GM19467 (cell line): ENCODE data around the gene UBA6.
A peak's percentile ranks its signal among the peaks of the same experiment; 100 is the strongest.
"Not testable (repeated sequence)": the region's sequence is repeated elsewhere in the genome, so short reads cannot be mapped to it uniquely, and the experiment has no call there.

Source experiments
- ATAC-seq: cut with Tn5 transposase; IDR thresholded peaks from one replicate; pipeline ENCODE4 v1.9.1; 2021; ENCODE audit warnings: mild to moderate bottlenecking, moderate library complexity; ENCODE audit not compliant: unreplicated experiment

Gene UBA6

DNA sequence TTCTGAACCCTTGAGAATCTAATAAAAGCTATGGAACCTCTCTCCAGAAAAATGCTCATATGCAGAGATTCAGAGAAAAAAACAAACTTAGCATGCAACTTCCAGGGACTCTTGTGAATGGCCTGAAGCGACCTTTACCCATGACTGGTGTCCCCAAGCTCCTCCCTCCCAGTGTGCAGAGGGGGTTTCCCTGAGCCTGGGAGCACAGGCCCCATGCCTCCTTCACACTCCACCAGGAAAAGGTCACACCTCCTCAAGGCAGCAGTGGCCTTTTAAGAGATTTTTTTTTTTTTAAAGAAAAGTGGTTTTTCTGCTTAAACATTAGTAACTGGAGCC, 13.3 kb upstream of the UBA6 start:
- no peak for ATAC-seq

DNA sequence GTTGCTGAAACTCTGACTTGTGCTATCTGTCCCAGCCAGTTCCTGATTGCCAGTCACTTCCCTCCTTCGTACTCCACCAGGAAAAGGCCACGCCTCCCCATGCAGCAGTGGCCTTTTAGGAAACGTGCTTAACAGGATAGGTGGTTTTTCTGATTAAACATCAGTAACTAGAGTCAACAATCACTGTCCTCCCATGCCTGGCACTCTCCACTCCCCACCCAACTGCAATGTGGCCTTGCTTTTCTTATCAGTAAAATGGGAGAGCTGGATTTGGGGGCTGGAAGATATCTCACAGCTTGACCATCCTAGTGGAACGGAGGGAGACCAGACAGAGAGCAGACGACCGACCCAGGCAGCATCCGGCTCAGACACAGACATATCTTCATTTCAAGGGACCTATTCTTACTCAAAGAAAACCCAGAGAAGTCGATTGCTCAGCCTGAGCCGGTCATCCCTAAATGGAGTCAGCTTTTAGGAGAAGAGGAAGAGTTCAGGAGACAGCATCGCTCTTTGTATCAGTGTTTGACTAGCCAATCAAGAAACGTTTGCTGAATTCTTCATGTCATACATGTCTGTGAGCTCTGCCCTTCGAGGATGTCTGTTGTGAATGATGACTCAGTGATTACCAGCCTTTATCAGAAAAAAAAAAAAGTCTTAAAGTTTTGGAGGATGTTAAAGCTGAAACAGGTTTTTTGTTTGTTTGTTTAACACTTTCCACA, 12.7 kb upstream of the UBA6 start:
- no peak for ATAC-seq

DNA sequence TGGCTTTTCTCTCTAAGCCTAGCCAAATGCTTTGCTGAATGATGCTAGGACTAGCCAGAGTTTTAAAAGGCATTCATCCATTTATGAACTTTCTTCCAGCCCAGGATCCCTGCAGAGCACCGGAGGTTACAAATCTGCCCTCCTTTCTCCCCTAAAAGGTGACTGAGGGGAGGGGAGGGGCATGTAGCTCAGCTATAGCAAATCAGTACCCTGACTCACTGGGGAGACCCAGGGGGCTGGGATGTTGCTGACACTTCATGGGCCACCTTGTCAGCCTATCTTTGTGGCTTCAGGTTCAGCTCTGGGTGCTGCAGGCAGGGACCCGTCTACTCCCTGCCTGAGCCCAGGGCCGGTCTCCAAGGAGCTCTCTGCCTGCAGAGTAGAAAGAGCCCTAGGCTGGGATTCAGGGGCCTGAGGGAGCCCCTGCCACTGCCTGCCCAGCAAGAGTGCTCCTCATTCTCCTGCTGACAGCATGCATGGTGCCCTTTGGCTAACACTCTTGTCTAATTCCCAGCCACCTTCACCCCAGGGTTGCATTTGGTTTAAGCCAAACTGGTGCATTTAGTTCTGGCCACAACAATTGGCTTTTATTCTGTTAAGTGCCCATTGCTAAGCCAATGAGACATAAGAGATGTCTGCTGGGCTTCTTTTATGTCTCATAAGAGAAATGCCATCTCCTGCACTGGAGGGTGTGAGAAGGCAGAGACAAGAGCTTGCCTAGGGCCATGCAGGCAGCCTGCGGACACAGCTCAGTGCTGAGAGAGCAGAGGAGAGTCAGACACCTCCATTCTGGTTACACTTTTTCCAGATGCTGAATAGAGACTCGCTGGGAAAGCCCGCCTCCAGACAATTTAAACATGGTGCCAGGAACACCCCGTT, 11.9 kb upstream of the UBA6 start:
- no peak for ATAC-seq

DNA sequence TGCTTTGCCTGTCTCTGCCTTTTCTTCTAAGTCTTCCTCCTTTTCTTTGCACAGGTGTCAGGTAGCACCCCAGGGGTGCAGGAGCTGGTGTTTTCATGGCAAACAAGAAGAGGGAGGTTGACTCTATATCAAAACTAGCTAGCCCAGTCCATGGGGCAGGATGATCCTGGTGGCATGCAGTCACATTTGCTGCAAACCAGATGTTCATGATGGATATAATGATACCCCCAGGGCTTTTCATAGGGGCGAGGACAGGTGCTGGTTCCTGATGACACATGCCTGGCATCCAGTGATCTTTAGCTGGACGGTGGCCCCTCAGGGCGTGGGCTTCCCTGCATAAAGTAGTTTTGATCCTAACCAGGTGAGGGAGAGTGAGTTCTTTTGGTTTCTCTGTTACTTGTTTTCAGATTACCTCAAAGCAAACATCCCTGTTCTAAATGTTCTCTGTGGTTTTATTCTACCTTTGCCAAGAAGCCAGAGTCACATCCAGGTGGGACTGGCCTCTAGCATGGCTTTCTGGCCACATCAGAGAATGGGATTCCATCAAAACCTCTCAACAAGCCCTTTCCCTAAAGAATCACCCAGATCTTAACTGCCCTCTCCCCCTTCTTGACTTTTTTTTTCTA, 11.2 kb upstream of the UBA6 start:
- ATAC-seq = no peak

DNA sequence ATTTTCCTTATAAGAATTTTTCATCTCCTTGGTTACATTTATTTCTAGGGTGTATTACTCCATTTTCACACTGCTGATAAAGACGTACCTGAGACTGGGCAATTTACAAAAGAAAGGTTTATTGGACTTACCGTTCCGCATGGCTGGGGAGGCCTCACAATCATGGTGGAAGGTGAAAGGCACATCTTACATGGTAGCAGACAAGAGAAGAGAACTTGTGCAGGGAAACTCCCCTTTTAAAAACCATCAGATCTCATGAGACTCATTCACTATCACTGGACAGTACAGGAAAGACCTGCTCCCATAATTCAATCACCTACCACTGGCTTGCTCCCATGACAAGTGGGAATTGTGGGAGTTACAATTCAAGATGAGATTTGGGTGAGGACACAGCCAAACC, 5.7 kb upstream of the UBA6 start:
- not testable (repeated sequence) for ATAC-seq

DNA sequence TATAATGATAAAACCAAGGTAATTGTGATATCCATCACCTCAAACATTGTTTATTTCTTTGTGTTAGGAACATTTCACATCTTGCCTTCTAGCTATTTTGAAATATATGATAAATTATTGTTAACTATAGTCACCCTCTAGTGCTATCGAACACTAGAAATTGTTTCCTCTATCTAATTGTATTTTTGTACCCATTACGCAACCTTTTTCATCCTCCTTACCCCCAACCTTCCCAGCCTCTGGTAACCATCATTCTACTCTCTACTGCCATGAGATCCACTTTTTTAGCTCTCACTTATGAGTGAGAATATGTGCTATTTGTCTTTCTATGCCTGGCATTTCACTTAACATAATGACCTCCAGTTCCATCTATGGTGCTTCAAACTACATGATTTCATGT, 3.9 kb upstream of the UBA6 start:
- no peak for ATAC-seq

DNA sequence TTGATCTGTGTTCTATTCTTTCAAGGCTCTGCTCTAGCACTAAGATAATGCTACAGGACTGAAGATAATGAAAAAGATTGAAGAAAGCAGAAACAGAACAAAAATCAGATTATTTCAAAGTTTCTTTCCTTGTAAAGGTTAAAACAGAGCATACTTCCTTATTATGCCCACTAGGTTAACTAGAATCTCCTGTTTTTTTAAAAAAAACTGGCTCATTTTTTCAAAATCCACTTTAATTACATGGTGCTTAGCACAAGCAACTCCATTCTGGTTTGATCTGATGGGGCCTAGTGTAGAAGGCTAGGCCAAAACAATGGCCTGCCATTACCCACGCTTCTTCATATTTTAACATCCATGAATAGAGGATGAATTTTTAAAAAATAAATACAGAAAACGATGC, 1.2 kb upstream of the UBA6 start:
- no peak for ATAC-seq

DNA sequence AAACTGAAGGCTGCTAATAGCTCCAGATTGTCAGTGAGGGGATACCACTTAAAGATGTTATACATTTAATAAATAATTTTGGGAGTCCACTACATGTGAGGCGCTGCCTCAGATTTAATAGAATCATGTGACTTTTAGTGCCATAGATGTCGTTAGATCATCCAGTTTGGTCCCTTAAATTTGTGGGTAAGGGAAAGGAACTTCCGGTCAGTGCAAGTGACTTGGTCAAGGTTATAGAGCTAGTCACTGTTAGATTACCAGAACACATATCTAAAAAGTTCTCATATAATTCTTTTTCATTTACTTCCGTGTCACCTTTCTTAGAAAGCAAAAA, 529 bp upstream of the UBA6 start:
- no peak for ATAC-seq

DNA sequence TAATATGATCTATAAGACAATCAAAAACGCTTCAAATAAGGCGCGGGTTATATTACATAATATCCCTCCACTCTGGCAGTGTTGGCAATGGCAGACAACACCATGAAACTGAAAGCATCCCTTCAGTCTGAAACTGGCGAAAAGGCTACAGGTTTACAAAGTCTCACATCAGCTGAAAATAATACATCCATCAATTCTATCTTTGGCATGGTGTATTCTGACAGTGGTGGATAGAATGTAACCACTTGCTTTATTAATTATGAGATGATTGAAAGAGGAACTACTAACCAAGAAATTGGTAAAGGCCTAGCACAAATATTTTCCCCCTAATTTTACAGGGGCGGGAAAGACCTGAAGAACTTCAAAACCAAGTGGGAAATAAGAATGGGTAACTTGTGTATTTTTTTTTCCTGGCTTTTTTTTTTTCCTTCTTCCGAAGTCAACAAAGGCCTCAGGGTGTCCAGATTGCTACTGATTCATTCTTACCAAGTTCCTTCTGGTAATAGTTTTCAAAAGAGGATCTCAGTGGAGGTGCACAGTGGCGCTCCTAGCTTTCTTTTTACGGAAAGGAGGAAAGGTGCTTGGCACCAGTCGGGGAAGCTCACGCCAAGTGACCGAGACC, 728 bp downstream of the UBA6 start:
- ATAC-seq = peak; percentile 2

DNA sequence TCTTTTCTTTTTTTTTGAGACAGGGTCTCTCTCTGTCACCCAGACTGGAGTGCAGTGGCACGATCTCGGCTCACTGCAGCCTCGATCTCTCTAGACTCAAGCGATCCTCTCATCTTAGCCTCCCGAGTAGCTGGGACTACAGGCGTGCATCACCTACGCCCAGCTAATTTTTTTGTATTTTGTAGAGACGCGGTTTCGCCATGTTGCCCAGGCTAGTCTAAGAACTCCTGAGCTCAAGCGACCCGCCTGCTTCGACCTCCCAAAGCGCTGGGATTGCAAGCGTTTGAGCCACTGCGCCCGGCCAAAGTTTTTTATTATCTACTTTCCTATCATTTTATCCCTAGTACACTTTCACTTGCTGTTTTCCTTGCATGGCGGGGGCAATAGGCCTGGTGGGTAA, 1.4 kb downstream of the UBA6 start:
- no peak for ATAC-seq

DNA sequence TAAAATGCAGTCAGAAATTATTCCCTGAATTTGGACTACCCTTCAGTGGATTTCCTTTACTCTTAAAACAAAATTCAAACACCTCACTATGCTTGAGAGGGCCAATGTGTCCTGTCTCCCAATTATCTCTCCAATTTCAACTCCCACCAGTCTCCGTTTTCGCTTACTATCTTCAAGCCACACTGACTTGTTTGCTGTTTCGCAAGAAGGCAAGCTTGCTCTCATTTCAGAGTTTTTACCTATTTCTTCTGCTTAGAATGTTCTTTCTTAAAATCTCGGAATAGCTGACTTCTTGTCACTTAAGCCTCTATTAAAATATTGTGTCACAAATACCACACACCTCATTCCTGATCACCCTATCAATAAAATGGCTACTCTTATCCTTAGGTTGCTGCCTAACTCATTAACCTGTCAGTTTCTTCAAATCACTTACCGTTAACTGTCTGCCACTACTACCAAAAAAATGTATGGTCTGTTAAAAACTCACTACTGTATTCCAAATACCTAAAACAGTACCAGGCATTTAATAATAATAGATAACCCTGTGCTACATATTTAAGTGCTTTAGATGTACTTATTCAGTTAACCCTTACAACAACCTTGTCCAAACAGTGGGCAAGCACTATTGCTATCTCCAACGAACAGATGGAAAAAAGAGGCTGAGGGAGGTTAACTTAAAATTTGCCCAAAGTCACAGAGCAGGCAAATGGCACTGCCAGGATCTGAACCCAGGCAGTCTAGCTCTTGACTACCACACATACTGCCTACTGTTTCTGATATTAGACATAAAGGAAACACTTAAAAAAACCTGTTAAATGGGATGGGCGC, 2.9 kb downstream of the UBA6 start:
- ATAC-seq = no peak

DNA sequence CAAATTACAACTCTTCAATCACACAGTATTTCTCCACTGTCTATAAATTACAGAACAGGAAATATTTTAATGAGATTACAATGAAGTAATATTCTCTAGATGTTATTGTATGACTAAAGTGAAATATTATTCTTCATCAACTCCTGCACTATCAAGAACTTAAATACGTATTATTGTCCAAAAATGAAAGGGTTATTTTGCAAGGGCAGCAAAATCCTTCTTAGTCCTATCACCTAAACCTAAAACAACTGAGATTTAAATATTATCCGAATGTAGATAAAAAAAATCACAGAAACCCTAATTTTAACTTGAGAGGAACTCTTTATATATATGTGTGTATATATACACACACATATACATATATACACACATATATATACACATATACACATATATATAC, 4.9 kb downstream of the UBA6 start:
- ATAC-seq = no peak

DNA sequence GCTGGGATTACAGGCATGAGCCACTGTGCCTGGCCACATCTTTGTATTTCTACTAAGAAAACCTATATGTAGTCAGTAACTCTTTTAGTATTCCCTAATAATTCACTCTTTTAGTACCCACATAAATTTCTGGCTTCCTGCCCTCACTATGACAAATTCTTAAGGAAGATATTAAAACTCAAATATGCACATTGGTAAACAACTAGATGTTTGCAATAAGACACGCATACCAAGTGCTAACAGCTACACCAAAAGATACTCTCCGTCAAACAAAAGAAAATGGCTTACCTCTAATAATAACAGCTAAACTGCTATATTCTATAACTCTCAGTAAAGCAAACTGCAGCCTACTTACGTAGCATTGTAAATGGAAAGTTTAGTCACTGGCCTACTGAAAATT, 6.3 kb downstream of the UBA6 start:
- no peak for ATAC-seq

DNA sequence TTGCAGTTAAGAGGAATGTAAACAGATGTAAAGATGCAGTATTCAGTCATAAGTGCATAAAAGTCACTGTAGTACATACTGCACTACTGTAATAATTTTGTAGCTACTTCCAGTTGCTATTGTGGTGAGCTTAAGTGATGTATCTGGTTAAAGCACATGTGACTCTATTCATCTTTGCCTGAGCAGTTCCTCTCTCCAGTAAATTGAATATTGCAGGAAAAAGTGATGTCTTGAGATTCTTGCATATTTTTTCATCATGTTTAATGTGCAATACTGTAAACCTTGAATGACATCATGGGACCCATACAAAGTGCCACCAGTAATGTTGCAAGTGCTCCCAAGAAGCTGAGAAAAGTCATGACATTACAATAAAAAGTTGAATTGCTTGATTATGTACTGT, 9.6 kb downstream of the UBA6 start:
- no peak for ATAC-seq

DNA sequence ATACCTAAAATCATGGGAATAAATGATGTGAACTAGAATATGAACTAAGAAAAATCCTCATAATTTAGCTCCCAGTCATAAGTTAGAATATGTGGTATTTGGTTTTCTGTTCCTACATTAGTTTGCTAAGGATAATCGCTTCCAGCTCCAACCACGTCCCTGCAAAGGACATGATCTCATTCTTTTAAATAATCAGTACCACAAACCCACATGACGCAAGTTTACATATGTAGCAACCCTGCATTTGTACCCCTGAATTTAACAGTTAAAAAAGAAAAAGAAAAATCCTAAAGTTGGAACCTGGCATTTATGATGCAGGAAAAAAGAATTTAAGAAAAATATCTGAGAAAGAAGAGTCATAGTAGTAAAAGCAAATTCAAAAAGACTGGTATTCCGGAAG, 13.3 kb downstream of the UBA6 start:
- no peak for ATAC-seq

DNA sequence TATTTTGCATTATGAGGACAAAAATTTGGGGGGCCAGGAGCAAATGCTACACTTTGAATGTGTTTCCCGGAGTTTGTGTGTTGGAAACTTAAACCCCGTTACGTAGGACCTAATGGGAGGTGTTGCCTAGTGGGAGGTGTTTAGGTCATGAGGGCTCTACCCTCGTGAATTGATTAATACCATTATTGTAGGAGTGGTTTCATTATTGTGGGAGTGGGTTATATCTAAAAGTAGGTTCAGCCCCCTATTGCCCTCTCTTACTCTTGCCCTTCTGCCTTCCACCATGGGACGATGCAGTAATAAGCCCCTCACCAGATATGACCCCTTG, 15.5 kb downstream of the UBA6 start:
- ATAC-seq = no peak

DNA sequence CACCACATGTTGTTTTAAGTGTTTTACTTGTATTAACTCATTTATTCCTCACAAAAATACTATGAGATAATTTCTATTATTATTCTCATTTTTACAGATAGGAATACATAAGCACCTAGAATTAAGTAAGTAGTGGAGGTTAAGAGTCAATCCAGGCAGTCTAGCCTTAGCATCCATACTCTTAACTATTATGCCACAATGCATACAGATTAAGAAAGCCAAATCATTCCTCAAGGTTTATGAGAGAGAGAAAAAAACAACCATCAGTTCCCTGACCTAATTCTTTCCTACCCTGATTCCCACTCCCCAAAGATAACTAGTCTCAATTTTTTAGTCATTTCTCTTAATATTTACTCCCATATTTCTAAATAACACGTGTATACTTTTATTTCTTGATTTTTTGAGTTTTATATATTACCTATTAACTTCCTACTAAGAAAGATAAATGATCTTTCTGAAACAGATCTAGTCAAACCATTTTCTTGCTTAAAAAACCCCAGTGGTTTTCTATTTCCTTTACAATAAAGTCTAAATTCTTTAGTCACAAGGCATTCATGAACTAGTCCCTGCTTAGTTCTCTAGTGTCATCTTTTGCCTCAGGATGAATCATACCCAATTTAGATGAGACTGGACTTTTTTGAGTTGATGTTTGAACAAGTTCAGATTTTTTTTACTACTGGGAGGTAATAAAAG, 16.0 kb downstream of the UBA6 start:
- peak; percentile 49 for ATAC-seq

DNA sequence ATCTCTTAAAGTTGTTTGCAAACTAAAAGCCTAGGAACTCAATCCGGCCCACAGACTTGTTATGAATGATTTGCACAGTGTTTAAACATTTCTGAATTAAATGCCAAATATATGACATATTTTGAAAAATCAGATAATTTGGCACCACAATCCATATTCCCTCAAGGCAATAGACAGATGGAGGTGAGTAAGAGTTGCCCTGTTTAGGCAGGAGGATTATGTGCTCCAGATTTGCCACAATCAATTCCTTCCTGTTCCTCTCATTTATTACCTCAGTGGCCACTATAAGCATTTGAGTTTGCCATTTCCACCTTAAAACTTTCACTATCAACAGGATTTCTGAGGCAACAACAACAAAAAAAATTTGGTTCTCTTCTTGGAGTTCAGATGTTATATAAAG, 18.7 kb downstream of the UBA6 start:
- no peak for ATAC-seq

DNA sequence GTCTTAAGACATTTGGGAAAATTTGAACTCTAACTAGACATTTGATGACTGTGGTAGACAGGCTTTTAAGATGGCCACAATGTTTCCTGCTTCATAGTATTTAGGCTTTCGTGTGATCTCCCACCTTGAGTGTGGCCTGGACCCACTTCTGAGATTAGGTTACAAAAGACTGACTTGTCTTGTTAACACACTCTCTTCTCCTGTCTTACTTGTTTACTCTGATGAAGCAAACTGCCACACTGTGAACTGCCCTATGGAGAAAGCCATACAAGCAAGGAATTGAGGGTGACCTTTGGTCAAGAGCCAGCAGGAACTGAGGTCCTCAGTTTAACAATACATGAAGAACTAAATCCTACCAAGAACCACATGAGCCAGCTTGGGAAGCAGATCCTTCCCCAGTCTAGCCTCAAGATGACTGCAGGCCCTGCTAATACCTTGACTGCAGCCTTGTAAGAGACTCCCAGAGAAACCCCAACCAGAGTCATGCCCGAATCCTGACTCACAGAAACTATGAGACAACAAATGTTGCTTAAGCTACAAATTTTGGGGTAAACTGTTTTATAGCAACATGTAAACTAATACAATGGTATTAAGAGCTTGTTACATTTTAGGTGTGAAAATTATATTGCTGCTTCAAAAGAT, 20.3 kb downstream of the UBA6 start:
- ATAC-seq = no peak

DNA sequence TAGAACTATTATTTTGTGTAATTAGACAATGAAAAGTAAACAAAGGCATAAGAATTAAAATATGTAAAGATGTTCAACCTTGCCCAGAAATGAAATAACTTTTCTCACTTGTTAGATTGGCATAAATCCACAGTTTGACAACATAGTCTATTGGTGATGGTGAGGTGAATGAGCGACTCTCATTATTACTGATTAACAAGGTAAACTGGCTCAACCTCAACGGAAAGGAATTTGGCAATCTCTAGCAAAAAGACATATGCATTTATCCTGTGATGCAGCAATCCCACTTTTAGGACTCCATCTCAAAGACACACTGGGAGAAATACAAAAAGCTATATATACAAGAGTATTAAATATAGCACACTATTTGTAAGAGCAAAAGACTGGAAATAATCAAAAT, 22.3 kb downstream of the UBA6 start:
- ATAC-seq = no peak
